Esophagus muscularis mucosa (tissue), 4 donors: Measurements from ENCODE around the gene RAE1. TPM values are rescaled to one million over a fixed set of nuclear protein-coding genes. Genes with fewer than 3 reads are reported as not detected.
"Not testable (repeated sequence)": the region's sequence is repeated elsewhere in the genome, so short reads cannot be mapped to it uniquely, and the experiment has no call there.

ENCODE experiments used
- DNase-seq: peaks from one replicate; pipeline ENCODE4 v3.0.0-alpha.2; 2017; ENCODE audit errors: extremely low spot score
- H3K27ac ChIP-seq, 4 donors: fragments of 200-600 bp; sonication (generic); replicated peaks in 1 of 4; 1 replicate in 3 of 4; 2 replicates in 1 of 4; pipeline ENCODE4 v1.5.1; 2016 to 2019; ENCODE audit warnings: mild to moderate bottlenecking in 1 of 4
- H3K27me3 ChIP-seq, 4 donors: fragments of 200-600 bp; sonication (generic); one replicate each; pipeline versions ENCODE4 v1.5.1 to v1.6.0; 2016 to 2019
- H3K36me3 ChIP-seq, 4 donors: fragments of 200-600 bp; sonication (generic); one replicate each; pipeline ENCODE4 v1.5.1; 2016 to 2019
- H3K4me1 ChIP-seq, 4 donors: fragments of 200-600 bp; sonication (generic); one replicate each; pipeline ENCODE4 v1.5.1; 2016 to 2019
- H3K4me3 ChIP-seq, 4 donors: fragments of 200-600 bp; sonication (generic); 1 replicate in 2 of 4; 2 replicates in 2 of 4; pipeline ENCODE4 v1.5.1; 2016 to 2019; ENCODE audit warnings: mild to moderate bottlenecking in 4 of 4, moderate library complexity in 1 of 4
- H3K9me3 ChIP-seq, 4 donors: fragments of 200-600 bp; sonication (generic); 1 replicate in 3 of 4; 2 replicates in 1 of 4; pipeline ENCODE4 v1.5.1; 2016 to 2019
- CTCF ChIP-seq, 3 experiments: fragments of 200-600 bp in 2 of 3; fragments of 450-650 bp in 1 of 3; sonication (generic) in 2 of 3; IDR thresholded peaks; one replicate each; pipeline ENCODE4 v1.5.1; 2017 to 2019; ENCODE audit warnings: antibody characterized with exemption in 3 of 3, mild to moderate bottlenecking in 2 of 3, moderate library complexity in 1 of 3
- EP300 ChIP-seq: sonication (generic); formaldehyde crosslinking; IDR thresholded peaks from one replicate; pipeline ENCODE4 v1.6.1; 2017; ENCODE audit warnings: antibody characterized with exemption
- POLR2A ChIP-seq: fragments of 450-650 bp; IDR thresholded peaks from one replicate; pipeline ENCODE4 v1.6.1; 2017; ENCODE audit warnings: antibody characterized with exemption, moderate library complexity, mild to moderate bottlenecking, low read depth
- POLR2AphosphoS5 ChIP-seq, 2 donors: sonication (generic); formaldehyde crosslinking; IDR thresholded peaks; one replicate each; pipeline ENCODE4 v1.6.1; 2017; ENCODE audit warnings: antibody characterized with exemption in 2 of 2
- WGBS: methylation state at CpG from one replicate; pipeline ENCODE4 v1.1.5; 2018; 5-methylcytosine and 5-hydroxymethylcytosine counted together
- intact Hi-C: fragments of 100-400 bp; cut with DNase I; formaldehyde crosslinking; loops from one replicate; pipeline ENCODE4 v1.15.1; 2023
- total RNA-seq, 4 donors: library from RNA; depleted of rRNA; stranded (reverse); fragments of >200 nt; gene quantifications; one replicate each; pipeline versions ENCODE4 v1.1.0 to v1.2.1, GENCODE V29; 2016

RAE1 gene
- total RNA-seq, 4 donors from 2014 or later: 15.0 to 24.1 (median 21.5) TPM

- DNase-seq: no peak
- Histone ChIP-seq H3K4me3 (no peak overlapping the region), H3K27ac (no peak overlapping the region), H3K9me3 (no peaks in the 10 kb centered on the region), H3K36me3 (no peaks in the 10 kb centered on the region), H3K4me1 (peaks cover 0 to 22% (median 14%) of the 10 kb centered on the region in 4 donors), H3K27me3 (no peaks in the 10 kb centered on the region)
- WGBS: 70% methylated on average over 17 of the region's 17 CpGs
- intact Hi-C loops: no loop called here
- TF ChIP-seq POLR2A (no peak), EP300 (no peak), POLR2AphosphoS5 (IDR thresholded peaks at IDR 0.05) (no peak), CTCF (IDR thresholded peaks at IDR 0.05) (no peak)
These were observed 67.0 kb downstream of the RAE1 start for GRCh38 chr20:57417830-57418780.

DNA sequence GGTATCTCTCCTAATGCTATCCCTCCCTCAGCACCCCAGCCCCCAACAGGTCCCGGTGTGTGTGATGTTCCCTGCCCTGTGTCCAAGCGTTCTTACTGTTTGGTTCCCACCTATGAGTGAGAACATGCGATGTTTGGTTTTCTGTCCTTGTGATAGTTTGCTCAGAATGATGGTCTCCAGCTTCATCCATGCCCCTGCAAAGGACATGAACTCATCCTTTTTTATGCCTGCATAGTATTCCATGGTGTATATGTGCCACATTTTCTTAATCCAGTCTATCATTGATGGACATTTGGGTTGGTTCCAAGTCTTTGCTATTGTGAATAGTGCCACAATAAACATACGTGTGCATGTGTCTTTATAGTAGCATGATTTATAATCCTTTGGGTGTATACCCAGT, 68.4 kb downstream of the RAE1 start:
- H3K36me3 ChIP-seq, intact Hi-C loops, H3K4me3 ChIP-seq, H3K9me3 ChIP-seq, H3K27me3 ChIP-seq, DNase-seq, H3K27ac ChIP-seq: not testable (repeated sequence)
- H3K4me1 ChIP-seq: peaks cover 0 to 18% (median 13%) of the 10 kb centered on the region in 4 donors
- WGBS: 89% methylated on average over 4 of the region's 4 CpGs

DNA sequence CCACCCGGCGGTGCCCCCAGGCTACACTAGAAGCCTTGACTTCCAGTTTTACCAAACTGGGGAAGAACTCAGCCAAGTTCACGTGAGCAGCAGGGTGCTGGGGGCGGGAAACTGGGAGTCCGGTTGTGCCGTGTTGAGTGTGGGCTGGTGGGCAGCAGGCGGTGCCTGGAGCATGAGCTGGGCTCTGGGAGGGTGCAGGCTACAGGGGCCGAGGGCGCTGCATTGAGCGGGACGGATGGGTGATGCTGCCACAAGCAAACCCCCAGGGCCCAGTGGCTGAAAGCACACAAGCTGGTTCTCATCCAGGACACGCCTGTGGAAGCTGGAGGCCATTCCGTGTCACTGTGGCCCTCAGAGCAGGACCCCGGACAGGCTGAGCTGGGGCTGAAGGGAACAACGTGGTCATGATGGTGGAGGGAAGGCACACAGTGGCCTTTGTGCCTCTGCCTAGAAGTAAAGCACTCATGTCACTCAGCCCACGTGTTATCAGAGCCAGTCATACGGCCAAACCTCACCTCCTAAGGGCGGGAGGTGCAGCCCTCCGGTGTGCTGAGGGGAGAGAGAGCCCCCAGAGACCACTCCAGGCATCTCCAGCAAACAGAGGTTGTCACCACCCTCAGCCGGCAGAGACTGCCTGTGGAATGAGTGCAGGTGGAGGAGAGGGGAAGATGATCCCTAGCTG, 69.7 kb downstream of the RAE1 start:
- WGBS: 86% methylated on average over 8 of the region's 20 CpGs
- no peaks in the 10 kb centered on the region for H3K9me3 ChIP-seq

DNA sequence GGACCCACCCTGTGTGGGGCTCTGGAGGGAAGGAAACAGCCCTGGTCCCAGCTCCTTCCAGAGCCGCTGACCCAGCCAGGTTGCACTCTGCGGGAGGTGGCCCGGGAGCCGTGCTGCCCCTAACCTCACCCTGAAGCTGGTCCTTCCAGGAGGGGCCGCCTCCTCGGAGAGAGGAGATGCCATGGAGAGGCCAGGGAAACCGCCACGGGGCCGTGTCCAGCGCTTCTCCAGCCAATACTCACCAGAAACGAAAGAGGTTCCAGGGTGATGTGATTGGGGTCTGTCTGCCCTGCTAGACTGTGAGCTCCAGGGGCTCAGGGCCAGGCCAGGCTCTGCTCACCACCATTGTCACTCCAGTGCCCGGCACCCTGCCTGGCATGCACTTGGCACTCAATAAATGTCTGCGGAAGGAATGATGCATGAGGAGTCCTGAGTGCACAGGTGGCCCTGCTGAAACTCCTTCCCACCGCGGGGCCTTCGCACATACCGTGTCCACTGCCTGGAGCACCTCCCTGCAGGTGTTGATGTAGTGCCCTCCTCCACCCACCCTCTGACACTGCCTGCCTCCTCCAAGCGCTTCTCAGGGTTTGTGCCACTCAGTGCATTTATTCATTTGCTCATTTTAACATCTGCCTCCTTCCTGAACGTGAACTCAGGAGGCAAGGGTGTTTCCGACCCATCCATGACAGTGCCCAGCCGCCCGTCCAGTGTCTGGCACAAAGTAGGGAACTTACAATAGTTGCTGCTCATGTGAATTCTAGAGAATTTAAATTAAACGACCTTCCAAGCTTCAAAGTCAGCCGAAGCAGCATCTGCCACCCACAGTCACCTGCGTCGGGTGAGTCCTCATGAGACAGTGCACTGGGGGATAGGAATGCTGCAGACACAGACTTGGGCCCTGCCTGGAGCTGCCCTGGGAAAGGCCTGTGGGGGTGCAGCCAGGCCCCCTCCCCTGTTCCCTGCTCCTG, 70.5 kb downstream of the RAE1 start:
- TF ChIP-seq POLR2A: no peak
- TF ChIP-seq POLR2AphosphoS5 (IDR thresholded peaks at IDR 0.05): no peak
- TF ChIP-seq CTCF (IDR thresholded peaks at IDR 0.05): no peak
- TF ChIP-seq EP300: no peak
- intact Hi-C loops: no loop called here
- WGBS: 84% methylated on average over 20 of the region's 26 CpGs

More for the DNA sequence above, 69.7 kb downstream of the RAE1 start:
- TF ChIP-seq EP300: no peak
- no peak for TF ChIP-seq POLR2AphosphoS5 (IDR thresholded peaks at IDR 0.05)
- TF ChIP-seq POLR2A: no peak
- no peak for TF ChIP-seq CTCF (IDR thresholded peaks at IDR 0.05)
- H3K4me1 ChIP-seq: peaks cover 0 to 12% (median 3%) of the 10 kb centered on the region in 4 donors
- no peaks in the 10 kb centered on the region for H3K27me3 ChIP-seq
- intact Hi-C loops: no loop called here
- H3K27ac ChIP-seq: no peak overlapping the region
- no peak overlapping the region for H3K4me3 ChIP-seq
- no peak for DNase-seq
- H3K36me3 ChIP-seq: no peaks in the 10 kb centered on the region

More for the DNA sequence above, 70.5 kb downstream of the RAE1 start:
- DNase-seq: no peak
- no peaks in the 10 kb centered on the region for H3K27me3 ChIP-seq
- H3K4me1 ChIP-seq: peaks cover 0 to 11% (median 3%) of the 10 kb centered on the region in 4 donors
- H3K36me3 ChIP-seq: no peaks in the 10 kb centered on the region
- H3K9me3 ChIP-seq: no peaks in the 10 kb centered on the region
- no peak overlapping the region for H3K4me3 ChIP-seq
- no peak overlapping the region for H3K27ac ChIP-seq
